GM19438 (cell line): ENCODE measurements around the gene NDUFS7.
"Not testable (repeated sequence)": the region's sequence is repeated elsewhere in the genome, so short reads cannot be mapped to it uniquely, and the experiment has no call there.

Experiments used
- ATAC-seq: cut with Tn5 transposase; IDR thresholded peaks from one replicate; pipeline ENCODE4 v1.9.1; 2021; ENCODE audit warnings: low read depth; ENCODE audit not compliant: unreplicated experiment

The NDUFS7 gene

DNA sequence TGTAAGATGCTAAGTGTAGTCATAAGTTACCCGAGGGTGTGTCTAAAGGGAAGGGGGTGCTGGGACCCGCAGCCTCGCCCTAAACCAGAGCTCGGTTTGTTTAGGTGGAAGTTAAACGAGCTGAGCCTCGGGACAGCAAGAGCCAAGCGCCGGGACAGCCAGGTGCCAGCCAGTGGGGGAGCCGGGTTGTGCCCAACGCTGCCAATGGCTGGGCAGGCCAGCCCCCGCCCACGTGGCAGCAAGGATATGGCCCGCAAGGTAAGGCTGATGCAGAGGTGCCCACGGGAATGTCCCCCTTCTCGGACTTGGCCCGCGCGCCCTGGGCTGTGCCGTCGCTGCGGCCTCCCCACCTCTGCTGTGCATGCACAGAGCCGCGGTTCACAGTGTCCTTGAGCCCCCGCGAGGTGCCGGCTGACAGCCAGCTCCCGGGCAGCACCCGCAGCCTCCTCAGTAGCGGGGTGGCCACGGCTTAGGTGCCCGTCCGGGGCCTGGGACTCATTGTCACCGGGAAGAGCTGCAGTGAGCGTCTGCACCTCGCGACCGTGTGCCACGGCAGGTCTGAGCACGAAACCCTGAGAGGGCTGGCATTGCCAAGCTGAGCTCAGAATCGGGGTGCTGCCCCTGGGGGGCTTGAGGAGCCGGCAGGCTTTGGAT lies 45.2 kb downstream of the NDUFS7 start:
- no peak for ATAC-seq

GRCh38 chr19:1429750-1430149 lies 46.0 kb downstream of the NDUFS7 start:
- no peak for ATAC-seq

DNA sequence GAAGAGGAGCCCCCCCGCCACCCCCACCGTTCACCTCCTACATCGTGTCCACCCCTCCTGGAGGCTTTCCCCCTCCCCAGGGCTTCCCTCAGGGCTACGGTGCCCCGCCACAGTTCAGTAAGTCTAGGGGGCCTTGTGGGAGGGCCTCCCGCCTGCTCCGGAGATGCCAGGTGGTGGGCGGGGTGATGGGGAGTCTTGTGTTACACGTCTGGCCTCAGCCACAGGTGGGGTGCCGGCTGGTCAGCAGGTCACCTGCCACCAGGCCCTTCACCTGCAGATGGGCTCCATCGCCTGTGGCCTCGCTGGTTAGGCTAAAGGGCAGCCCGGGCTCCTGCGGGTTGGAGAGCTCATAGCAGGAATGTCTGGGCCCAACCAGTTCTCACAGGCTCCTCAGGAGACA lies 46.5 kb downstream of the NDUFS7 start:
- ATAC-seq = no peak

DNA sequence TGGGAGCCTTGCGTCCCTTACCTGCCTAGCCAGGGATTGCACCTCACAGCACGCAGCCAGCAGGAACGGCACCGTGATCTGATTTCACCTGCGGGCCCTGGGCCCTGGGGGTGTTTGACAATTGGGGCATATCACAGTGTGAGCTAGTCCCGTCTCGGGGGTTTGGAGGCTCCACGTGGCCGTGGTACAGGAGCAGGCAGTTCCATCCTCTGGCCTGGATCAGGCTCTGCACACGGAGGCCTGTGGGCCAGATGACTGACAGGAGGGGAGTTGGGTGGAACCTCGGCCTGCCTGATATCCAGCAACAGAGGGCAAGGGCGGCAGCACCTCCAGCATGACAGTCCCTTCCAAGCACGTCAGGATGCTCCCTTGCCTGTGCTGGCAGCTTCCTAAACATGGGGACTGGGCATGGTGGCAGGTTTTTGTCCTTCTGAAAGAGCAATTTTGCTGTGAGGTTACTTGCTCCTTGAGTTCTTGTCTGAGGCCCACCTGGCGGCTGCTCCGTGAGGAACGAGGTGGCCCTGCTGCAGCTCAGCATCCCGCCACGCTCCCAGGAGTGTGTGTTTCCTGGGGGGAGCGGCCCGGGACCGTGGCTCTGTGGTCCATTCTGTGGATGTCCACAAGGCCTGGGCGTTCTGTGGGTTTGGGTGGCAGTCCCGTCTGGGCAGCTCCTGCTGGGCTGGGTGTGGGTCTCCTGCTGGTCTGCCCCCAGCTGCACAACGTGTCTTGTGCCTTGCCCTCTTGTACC lies 48.2 kb downstream of the NDUFS7 start:
- no peak for ATAC-seq

GRCh38 chr19:1432507-1432887 lies 48.8 kb downstream of the NDUFS7 start:
- ATAC-seq = no peak

DNA sequence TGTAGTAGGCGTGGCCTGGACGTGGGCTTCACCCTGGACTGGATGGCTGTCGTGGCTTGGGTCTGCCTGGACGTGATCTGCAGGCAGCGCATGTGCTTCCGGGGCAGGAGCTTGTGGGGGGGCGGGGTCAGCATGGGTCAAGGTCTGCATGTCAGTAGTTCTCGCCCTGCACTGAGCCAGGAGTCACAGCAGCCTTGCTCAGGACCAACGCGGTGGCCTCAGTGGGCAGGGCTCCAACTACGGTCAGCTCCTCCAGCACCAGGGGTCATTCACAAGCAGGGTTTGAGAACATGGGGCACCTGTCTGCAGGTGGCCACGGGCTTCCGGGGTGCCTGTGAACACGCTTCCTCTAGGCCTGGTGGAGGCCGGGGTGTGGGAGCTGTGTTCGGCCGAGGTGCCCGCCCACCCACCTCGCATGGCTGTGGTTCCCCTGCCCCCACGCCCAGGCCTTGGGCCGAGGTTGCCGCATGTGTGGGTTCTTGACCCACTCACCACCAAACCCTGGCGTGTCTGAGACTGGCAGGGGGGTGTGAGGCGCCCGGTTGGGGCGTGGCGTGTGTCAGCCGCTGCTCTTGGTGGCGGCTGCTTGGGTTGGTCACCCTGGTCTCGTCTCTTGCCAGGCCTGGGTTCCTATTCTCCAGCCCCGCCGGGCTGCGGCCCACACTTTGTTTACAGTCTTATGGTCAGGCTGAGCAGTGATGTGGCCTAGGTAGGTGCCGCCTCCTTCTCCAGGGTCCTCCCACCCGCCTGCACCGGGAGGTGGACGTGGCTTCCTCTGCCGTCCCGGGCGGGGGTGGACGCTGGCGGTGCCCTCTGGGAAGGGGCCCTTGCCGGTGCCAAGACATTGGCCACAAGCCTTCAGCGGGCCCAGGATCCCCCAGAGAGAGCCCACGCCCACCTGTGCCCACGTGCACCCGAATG lies 49.7 kb downstream of the NDUFS7 start:
- ATAC-seq = no peak

DNA sequence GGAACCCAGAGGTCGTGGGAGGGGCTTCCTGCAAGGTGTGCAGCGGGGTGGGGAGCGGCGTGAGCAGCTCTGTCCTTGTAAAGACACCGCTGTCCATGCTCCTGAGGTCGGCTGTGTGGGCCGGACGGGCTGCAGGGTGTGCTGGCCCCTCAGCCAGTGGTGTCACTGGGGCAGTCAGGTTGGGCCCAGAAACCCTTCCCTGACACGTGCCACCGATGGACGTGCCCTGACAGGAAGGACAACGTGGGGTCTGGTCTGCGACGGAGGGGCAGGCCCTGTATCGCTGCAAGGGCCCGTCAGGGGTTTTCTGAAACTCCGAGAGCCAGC lies 50.3 kb downstream of the NDUFS7 start:
- no peak for ATAC-seq

DNA sequence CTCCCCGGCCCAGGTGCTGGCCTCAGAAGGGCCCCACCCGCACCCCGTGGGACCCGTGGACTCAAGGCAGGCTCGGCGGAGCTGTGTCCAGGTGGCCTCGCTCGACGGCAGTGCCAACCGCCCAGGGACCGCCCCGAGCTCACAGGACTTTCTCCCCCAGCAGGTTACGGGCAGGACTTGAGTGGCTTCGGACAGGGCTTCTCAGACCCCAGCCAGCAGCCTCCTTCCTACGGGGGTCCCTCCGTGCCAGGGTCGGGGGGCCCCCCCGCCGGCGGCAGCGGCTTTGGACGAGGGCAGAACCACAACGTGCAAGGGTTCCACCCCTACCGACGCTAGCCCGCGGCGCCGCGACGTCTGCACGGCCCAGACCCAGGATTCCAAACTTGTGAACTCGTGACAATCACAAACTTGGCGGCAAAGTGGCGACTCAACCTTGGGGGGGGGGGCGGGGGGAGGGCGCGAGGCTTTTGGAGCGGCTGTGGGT lies 50.9 kb downstream of the NDUFS7 start:
- ATAC-seq = no peak

DNA sequence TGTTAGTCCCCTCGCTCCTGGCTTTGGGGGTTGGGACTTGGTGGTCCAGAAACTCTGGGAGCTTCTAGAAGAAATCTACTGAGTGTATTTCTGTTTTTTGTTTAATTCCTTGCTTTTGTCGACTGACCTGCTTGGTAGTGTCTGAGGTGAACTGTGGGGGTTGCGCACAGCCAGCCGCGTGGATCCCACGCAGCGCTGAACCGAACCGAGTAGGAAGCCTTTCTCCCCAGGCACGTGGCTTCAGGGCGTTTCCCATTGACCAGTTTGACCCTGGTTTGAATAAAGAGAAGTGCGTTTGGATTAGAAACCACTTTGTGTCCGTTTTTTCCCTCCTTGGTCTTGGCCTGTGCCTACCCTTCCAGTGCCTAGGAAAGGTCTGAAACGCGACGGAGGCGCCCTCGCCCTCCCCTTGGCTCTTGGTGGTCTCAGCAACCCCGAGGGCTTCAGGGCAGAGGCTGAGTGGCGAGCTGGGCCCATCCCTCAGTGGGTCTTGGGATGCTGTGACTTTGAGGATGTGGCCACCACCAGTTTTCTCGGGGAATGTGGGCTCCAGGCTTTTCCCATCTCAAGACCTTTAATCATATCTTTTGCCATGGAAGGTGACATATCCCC lies 51.8 kb downstream of the NDUFS7 start:
- no peak for ATAC-seq

DNA sequence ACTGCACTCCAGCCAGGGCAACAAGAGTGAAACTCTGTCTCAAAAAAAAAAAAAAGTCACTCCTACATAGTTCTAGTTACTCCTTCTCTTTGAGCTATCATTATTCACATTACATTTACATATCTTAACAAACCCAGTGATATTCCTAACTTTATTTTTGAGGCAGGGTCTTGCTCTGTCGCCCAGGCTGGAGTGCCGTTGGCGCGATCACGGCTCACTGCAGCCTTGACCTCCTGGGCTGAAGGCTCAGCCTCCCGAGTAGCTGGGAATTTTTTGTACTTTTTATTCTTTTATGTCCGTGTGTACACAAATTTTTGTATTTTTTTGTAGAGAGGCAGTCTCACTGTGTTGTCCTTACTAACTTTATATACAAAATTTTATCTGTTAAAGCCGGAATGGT lies 53.9 kb downstream of the NDUFS7 start:
- ATAC-seq = no peak

DNA sequence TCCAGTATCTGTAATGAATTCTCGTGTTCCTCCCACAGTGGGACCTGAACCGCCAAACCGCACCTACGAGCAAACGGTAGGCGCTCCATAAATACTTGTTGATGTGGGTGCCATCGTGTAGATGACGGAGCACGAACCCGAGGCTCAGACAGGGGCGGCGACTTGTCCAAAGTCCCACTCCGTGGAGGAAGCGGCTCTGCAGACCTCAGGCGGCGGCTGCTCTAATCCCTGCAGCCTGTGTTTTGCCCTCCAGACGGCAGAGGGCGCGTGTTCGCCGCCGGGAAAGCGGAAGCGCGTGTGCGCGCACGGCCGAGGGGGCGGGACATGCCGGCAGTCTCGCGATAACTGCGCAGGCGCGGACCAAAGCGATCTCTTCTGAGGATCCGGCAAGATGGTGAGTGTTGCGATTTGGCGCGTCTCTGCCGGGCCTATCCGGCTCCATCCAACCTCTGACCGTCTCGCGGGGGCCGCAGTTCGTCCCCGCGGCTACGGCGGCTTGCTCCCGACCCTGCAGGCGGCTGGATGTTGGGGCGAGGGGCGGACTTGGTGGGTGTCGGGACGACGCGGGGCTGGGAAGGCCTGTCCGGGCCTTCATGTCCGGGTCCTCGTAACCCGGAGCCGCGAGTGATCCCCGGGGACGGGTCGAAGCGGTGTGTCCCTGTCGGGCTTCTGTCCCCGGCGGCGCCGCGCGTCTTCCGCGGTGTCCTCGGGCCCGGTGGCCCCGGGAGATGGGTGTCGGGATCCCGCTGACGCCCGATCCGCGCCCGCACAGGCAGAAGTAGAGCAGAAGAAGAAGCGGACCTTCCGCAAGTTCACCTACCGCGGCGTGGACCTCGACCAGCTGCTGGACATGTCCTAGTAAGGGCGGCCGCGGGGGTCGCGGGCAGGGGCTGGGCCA lies 54.6 kb downstream of the NDUFS7 start, which contains the start of gene RPS15:
TSS of gene RPS15 (plus strand) at position 362 of the 898 bp plus-strand sequence. CDS start at position 392, 30 bp downstream.
- no peak for ATAC-seq

DNA sequence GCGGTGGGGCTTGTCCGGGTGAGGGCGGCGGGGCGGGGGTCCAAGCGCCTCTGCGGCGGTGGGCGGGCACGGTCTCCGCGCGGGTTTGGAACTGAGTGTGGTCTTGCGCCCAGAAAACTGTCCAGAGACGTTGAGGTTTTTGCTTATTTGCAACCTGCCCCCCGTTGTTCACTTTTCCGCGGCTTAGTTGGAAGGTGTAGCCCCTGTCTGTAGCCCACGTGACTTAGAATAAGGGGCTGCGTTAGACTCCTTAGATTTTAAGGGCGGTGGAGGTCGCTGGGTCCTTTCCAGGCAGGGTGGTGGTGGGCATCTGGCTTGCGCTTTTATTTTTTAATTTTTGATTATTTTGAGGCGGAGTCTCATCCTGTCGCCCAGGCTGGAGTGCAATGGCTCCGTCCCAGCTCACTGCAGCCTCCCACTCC lies 55.2 kb downstream of the NDUFS7 start:
- ATAC-seq = no peak

DNA sequence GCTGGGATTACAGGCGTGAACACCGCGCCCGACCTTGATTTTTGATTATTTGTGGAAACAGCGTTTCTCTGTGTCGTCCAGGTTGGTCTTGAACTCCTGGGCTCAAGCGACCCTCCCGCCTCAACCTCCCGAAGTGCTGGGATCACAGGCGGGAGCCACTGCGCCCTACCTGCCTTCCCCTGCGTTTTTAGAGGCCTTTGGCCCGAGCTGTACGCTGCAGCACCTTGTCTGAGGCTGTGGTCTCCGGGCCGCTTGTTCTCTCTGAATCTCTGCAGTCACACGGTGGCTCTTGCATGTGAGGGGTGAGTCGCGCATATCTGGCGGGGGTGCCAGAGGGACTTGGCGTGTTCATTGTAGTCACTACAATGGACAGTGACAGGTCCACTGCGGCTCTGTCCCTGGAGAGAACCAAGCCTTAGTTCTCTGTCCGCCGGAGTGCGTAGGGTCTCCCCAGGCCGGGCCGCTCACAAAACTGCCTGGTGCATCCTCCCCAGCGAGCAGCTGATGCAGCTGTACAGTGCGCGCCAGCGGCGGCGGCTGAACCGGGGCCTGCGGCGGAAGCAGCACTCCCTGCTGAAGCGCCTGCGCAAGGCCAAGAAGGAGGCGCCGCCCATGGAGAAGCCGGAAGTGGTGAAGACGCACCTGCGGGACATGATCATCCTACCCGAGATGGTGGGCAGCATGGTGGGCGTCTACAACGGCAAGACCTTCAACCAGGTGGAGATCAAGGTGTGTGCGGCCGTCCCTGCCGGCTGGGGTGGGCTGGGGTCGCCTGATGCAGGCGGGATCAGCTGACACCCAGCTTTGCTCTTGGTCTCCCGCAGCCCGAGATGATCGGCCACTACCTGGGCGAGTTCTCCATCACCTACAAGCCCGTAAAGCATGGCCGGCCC lies 56.1 kb downstream of the NDUFS7 start:
- not testable (repeated sequence) for ATAC-seq

- no peak for ATAC-seq
Measured at GRCh38 chr19:1440418-1440801, 56.7 kb downstream of the NDUFS7 start.

- no peak for ATAC-seq
Measured at GRCh38 chr19:1441022-1441426, 57.3 kb downstream of the NDUFS7 start.

DNA sequence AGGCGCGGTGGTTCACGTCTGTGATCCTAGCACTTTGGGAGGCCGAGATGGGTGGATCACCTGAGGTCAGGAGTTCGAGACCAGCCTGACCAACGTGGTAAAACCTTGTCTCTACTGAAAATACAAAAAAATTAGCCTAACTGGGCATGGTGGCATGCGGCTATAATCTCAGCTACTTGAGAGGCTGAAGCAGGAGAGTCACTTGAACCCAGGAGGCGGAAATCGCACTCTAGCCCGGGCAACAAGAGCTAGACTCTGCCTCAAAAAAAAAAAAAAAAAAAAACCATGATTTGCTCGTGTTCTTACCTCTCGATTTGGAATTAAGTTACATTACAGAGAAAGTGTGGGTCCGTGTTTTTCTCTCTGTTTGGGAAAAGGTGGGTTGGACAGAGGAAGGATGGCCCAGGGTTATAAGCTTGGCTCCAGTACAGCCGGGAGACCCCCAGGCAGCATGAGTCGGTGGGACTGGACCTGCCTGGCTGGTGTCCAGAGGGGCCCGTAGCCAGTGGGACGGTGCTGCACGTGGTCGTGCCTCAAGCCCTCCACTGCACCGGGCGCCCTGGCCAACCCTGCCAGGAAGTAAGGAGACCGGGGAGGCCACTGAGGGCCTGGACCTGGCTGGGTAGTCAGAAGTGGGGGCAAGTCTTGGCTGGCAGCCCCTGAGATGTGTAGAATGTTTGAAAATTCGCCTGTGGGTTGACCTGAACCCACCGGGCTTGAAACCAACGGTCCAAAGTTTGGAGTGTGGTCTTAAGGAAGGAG lies 58.2 kb downstream of the NDUFS7 start:
- no peak for ATAC-seq
